Activated B cell treated with CpG ODN at 0.5 μM for 24 hours (primary cell): Measurements from ENCODE around the gene PROCA1. TPM values are rescaled to one million over a fixed set of nuclear protein-coding genes. Genes with fewer than 3 reads are reported as not detected.
A peak's percentile ranks its signal among the peaks of the same experiment; 100 is the strongest.

Experiments
- ATAC-seq: fragments of 200-7000 bp; cut with Tn5 transposase; one replicate; pipeline ENCODE4 v1.10.0; 2021; ENCODE audit warnings: low read depth, mild to moderate bottlenecking, moderate library complexity
- CTCF ChIA-PET: fragments of 350-600 bp; sonication (Branson Sonifier 250); formaldehyde crosslinking; loops from one replicate; lab custom pipeline; 2021; ENCODE audit warnings: antibody characterized with exemption; lab: Charles Lee
- POLR2A ChIA-PET: fragments of 350-600 bp; sonication (Branson Sonifier 250); formaldehyde crosslinking; loops from one replicate; lab custom pipeline; 2021; ENCODE audit warnings: antibody characterized with exemption; lab: Charles Lee
- DNase-seq: peaks from one replicate; pipeline ENCODE4 v3.0.0; 2022
- H3K27ac Mint-ChIP-seq: one replicate; pipeline ENCODE4 v1.8.0; 2020; ENCODE audit warnings: mixed read lengths
- H3K27me3 Mint-ChIP-seq: one replicate; pipeline ENCODE4 v1.8.0; 2021; ENCODE audit warnings: mixed read lengths
- H3K36me3 Mint-ChIP-seq: one replicate; pipeline ENCODE4 v1.8.0; 2021; ENCODE audit warnings: low read depth, mixed read lengths
- H3K4me1 Mint-ChIP-seq: one replicate; pipeline ENCODE4 v1.8.0; 2021; ENCODE audit warnings: mixed read lengths
- H3K4me3 Mint-ChIP-seq: one replicate; pipeline ENCODE4 v1.8.0; 2020; ENCODE audit warnings: mild to moderate bottlenecking, mixed read lengths
- H3K9me3 Mint-ChIP-seq: one replicate; pipeline ENCODE4 v1.8.0; 2020; ENCODE audit warnings: mixed read lengths
- CTCF ChIP-seq: fragments of 200-600 bp; IDR thresholded peaks from one replicate; pipeline ENCODE4 v1.8.0; 2022; ENCODE audit warnings: antibody characterized with exemption, mild to moderate bottlenecking
- intact Hi-C: fragments of 100-400 bp; cut with micrococcal nuclease; formaldehyde crosslinking; loops from one replicate; pipeline ENCODE4 v1.15.1; 2024
- total RNA-seq: library from RNA; stranded (reverse); gene quantifications from 2 replicates; pipeline ENCODE4 v1.2.3, GENCODE V29; 2022

Gene PROCA1
- total RNA-seq, 1 donor from 2014 or later: 11.0 TPM

- ATAC-seq (no peak), DNase-seq (no peak)
- no peaks in the 10 kb centered on the region for H3K27me3 Mint-ChIP-seq
- H3K36me3 Mint-ChIP-seq: peaks cover 6% of the 10 kb centered on the region
- ChIA-PET CTCF (no interaction called here), POLR2A (interaction anchor here (1.0 to 3.8 kb wide), 10 partner anchors 8 to 239 kb away, joined by 3 to 115 read pairs (median 9); partner anchors contain the start of genes NEK8, PHF12, RPL23A and SDF2)
- H3K27ac Mint-ChIP-seq: peak overlapping the region; percentile 96
- intact Hi-C loops: loop anchor here (1.0 kb wide), 1 partner anchor 68 kb away; the partner anchor contains the start of gene BLTP2
- TF ChIP-seq CTCF: no peak
- H3K9me3 Mint-ChIP-seq: no peaks in the 10 kb centered on the region
- peaks cover 21% of the 10 kb centered on the region for H3K4me1 Mint-ChIP-seq
- H3K4me3 Mint-ChIP-seq: peak overlapping the region; percentile 91
These were observed 1.2 kb upstream of the PROCA1 start for GRCh38 chr17:28712705-28713415.

- intact Hi-C loops: loop anchor here (1.0 kb wide), 1 partner anchor 67 kb away; the partner anchor contains the start of gene BLTP2
- no peaks in the 10 kb centered on the region for H3K9me3 Mint-ChIP-seq
- H3K4me1 Mint-ChIP-seq: peaks cover 18% of the 10 kb centered on the region
- no peaks in the 10 kb centered on the region for H3K27me3 Mint-ChIP-seq
- peak overlapping the region; percentile 91 for H3K4me3 Mint-ChIP-seq
- H3K36me3 Mint-ChIP-seq: peaks cover 6% of the 10 kb centered on the region
- peak; percentile 66 for DNase-seq
- CTCF ChIA-PET: interaction anchor here (0.7 to 2.3 kb wide), 3 partner anchors 15 to 204 kb away, joined by 3 to 15 read pairs (median 5); partner anchors contain the start of gene TLCD1
- peak overlapping the region; percentile 96 for H3K27ac Mint-ChIP-seq
- TF ChIP-seq CTCF: no peak
- peak; percentile 56 for ATAC-seq
- POLR2A ChIA-PET: interaction anchor here (0.5 to 3.8 kb wide), 16 partner anchors 9 to 240 kb away, joined by 3 to 115 read pairs (median 8); partner anchors contain the start of genes BLTP2, DHRS13, FLOT2 and NEK8
These were observed 480 bp upstream of the PROCA1 start for GRCh38 chr17:28712032-28712704.

DNA sequence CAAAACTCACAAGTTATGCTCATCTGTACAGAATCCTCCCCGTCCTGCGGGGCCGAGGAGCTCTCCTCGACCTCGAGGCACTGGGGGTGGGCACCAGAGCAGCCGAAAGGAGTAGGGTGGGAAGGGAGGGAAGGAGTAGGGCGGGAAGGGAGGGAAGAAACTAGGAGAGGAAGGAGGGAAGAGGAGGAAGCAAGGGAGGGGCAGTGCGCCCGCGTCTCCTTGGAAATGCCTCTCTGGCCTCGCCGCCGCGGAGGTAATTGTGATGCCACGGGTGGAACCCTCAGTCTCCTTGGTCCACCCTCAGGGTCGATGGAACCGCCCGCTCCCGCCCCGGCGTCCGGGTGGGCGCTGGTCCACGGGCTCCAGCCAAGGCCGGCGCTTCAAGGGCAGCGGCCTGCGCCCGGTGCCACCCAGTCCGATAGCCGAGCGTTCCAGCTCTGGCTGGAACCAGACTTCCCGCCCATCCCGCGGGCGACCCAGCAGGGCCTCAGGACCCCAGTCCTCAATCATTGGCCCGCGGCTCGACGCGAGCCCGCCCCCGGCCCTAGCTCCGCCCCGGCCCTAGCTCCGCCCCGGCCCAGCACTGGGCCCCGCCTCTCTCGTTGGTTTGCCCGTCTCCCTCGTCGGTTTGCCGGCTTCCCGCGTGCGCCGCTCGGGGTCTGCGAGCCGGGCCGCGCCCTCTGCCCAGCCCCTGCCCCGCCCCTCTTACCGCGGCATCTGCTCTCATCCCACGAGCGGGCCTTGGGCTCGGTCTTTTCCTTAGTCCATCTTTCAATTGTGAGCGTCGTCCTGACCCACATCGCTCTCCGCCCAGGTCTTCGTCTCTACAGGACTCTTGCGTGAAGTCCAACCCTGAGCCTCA lies 596 bp downstream of the PROCA1 start:
- peak; percentile 94 for DNase-seq
- POLR2A ChIA-PET: interaction anchor here (0.5 to 3.8 kb wide), 25 partner anchors 9 to 583 kb away, joined by 3 to 115 read pairs (median 6); partner anchors contain the start of genes BLTP2, DHRS13, ERAL1 and FLOT2
- Mint-ChIP-seq H3K4me3 (peak overlapping the region; percentile 91), H3K4me1 (peaks cover 18% of the 10 kb centered on the region), H3K9me3 (no peaks in the 10 kb centered on the region), H3K36me3 (peaks cover 6% of the 10 kb centered on the region), H3K27ac (peak overlapping the region; percentile 96), H3K27me3 (no peaks in the 10 kb centered on the region)
- CTCF ChIA-PET: interaction anchor here (1.0 to 2.3 kb wide), 6 partner anchors 9 to 242 kb away, joined by 3 to 15 read pairs (median 5); partner anchors contain the start of genes DHRS13, RPL23A and TLCD1
- peak; percentile 89 for ATAC-seq
- intact Hi-C loops: loop anchor here (1.0 to 2.0 kb wide), 3 partner anchors 8 to 48 kb away; partner anchors contain the start of genes RPL23A, SUPT6H and TLCD1
- TF ChIP-seq CTCF: no peak

- intact Hi-C loops: no loop called here
- no peak overlapping the region for H3K27ac Mint-ChIP-seq
- no peaks in the 10 kb centered on the region for H3K9me3 Mint-ChIP-seq
- ChIA-PET CTCF (interaction anchor here (1.6 kb wide), 1 partner anchor 196 kb away, joined by 3 read pairs; the partner anchor contains the start of gene DHRS13), POLR2A (interaction anchor here (1.3 kb wide), 1 partner anchor 12 kb away, joined by 3 read pairs; the partner anchor contains the start of gene RPL23A)
- H3K27me3 Mint-ChIP-seq: no peaks in the 10 kb centered on the region
- peaks cover 15% of the 10 kb centered on the region for H3K4me1 Mint-ChIP-seq
- no peak overlapping the region for H3K4me3 Mint-ChIP-seq
- TF ChIP-seq CTCF: no peak
- no peak for DNase-seq
- peaks cover 31% of the 10 kb centered on the region for H3K36me3 Mint-ChIP-seq
- ATAC-seq: no peak
These were observed 4.4 kb downstream of the PROCA1 start for GRCh38 chr17:28707339-28707720.
